Measurements from ENCODE around the gene ITGA3.

DNA sequence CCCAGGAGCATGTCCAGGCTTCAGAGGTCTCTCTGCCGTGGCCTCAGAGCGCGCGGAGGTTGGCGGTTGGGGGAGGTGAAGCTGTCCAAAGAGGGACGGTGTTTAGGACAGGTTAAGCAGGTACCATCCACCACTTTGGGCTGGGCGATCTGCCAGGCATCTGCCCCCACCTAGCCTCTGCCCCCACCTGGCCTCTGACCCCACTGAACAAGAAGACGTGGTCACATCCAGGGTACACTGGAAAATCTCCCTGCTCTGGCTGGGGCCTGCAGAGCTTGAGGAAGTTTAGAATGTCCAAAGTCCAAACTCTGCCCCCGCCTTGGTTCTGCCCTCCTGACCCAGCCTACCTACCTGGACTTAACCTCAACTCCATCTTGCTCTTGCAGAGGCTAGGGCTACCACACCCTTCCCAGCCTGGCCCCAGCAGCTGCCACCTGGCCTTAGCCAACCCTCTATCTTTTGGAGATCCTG is 1.6 kb downstream of the ITGA3 start:
- TF ChIP-seq, protein P1, sequence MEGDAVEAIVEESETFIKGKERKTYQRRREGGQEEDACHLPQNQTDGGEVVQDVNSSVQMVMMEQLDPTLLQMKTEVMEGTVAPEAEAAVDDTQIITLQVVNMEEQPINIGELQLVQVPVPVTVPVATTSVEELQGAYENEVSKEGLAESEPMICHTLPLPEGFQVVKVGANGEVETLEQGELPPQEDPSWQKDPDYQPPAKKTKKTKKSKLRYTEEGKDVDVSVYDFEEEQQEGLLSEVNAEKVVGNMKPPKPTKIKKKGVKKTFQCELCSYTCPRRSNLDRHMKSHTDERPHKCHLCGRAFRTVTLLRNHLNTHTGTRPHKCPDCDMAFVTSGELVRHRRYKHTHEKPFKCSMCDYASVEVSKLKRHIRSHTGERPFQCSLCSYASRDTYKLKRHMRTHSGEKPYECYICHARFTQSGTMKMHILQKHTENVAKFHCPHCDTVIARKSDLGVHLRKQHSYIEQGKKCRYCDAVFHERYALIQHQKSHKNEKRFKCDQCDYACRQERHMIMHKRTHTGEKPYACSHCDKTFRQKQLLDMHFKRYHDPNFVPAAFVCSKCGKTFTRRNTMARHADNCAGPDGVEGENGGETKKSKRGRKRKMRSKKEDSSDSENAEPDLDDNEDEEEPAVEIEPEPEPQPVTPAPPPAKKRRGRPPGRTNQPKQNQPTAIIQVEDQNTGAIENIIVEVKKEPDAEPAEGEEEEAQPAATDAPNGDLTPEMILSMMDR (IDR thresholded peaks at IDR 0.05), result no peak
- no peak for TF ChIP-seq ZFX (IDR thresholded peaks at IDR 0.05; ENCODE audit: borderline replicate concordance)
